HG03521 (cell line): ENCODE measurements around the gene ZNF48.
"Not testable (repeated sequence)": the region's sequence is repeated elsewhere in the genome, so short reads cannot be mapped to it uniquely, and the experiment has no call there.

Source experiments
- ATAC-seq: cut with Tn5 transposase; IDR thresholded peaks from one replicate; pipeline ENCODE4 v1.9.1; 2021; ENCODE audit warnings: mild to moderate bottlenecking, moderate library complexity; ENCODE audit not compliant: unreplicated experiment

ZNF48 gene

DNA sequence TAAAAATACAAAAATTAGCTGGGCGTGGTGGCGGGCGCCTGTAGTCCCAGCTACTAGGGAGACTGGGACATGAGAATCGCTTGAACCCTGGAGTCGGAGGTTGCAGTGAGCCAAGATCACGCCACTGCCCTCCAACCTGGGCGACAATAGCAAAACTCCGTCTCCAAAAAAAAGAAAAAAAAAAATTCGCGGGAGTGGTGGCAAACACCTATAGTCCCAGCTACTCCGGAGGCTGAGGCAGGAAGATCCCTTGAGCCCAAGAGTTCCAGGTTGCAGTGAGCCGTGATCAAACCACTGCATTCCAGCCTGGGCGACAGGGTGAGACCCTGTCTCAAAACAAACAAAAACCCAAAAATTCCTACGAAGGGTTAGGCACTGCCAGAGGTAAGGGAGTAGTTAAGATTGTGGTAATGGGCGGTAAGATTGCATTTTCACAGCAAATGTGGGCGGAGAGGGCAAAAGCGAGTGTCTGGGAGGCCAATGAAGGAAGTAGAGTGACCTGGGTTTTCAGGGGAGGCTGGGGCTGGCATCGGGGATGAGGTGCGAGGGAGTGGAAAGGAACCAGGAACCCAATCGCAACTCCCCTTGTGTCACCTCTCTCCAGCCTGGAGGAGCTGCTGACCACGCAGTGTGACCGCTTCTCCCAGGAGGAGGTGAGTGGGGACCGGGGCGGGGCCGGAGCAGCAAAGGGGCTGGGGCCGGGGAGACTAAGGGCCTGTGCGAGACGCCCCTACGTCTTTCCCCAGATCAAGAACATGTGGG is 18.0 kb upstream of the ZNF48 start:
- no peak for ATAC-seq

DNA sequence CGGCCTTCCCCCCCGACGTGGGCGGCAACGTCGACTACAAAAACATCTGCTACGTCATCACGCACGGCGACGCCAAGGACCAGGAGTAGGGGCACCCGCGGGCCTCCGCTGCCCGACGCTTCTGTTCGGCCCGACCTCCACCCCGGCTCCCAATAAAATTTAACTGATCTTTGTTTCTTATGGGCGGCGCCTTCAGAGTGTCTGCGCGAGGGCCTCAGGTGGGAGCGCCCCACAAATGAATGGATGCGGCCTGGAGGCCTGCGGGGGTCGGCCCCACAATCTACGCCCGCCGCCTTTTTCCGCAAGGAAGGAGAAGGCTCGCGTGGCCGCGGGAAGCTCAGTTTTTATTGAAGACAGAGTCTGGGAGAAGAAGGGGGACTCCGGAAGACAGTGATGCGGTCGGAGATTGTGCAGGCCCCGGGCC is 17.4 kb upstream of the ZNF48 start:
- ATAC-seq: peak; percentile 27

DNA sequence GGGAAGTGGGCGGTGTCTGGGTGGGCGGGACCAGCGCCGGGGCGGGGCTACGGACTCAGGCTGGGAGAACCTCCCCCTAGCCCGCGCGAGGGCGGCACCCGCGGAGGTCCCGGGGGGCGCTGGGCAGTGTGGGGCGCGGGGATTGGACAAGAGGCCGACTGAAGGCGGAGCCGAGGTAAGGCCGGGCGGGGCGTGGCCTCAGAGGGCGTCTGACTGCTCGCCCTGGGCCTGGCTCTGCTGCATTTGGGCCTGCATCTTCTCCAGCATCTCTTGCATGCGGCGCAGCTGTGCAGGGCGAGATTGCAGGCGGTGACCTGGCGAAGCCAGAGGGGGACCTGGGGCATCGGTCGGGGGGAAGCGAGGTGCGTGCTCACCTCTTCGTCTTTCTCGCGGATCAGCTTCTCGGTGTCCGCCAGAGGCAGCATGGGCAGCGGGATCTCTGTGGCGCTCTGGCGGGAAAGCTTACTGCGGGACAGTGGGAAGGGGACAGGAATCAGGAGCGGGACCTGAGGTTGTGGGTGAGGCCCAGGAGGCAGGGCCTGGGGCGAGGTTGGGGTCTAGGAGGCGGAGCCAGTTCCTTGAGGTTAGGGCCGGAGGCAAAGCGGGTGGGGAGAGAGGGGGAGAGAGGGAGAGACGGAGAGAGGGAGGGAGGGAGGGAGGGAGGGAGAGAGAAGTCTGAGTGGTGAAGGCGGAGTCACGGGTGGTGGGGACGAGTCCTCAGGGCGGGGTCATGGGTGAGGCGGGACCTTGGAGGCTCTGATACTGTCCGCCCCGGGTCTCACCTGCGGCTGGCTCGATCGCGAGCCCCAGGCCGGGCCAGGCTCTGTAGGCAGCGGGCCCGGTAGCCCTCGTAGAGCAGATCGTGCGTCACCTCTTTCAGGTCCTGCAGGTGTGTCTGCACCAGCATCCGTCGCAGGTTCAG is 16.7 kb upstream of the ZNF48 start:
- peak; percentile 88 for ATAC-seq

DNA sequence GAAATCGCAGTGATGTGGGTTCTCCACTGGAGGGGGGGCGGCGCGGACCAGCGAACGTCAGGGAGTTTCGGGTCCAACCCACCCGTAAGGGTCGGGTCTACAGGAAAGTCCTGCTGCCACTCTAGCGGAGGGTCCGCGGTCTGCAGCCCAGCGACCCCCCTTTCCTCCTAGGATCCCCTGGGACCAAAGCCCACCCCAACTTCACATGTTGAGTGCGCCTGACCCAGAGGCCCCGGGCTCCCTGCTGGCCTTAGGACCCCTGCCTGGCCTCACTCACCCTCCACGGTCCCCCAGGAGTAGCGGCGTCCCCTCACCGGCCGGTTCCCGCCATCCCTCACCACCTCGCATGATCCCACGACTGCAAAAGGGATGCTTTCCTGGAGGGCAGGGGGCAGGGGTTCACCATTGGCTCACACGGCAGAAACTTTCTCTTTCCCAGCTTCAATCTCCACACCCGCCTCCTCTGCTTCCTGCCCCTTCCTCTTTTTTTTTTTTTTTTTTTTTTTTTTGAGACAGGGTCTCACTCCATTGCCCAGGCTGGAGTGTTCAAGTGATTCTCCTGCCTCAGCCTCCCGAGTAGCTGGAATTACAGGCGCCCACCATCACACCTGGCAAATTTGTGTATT is 15.9 kb upstream of the ZNF48 start:
- no peak for ATAC-seq

DNA sequence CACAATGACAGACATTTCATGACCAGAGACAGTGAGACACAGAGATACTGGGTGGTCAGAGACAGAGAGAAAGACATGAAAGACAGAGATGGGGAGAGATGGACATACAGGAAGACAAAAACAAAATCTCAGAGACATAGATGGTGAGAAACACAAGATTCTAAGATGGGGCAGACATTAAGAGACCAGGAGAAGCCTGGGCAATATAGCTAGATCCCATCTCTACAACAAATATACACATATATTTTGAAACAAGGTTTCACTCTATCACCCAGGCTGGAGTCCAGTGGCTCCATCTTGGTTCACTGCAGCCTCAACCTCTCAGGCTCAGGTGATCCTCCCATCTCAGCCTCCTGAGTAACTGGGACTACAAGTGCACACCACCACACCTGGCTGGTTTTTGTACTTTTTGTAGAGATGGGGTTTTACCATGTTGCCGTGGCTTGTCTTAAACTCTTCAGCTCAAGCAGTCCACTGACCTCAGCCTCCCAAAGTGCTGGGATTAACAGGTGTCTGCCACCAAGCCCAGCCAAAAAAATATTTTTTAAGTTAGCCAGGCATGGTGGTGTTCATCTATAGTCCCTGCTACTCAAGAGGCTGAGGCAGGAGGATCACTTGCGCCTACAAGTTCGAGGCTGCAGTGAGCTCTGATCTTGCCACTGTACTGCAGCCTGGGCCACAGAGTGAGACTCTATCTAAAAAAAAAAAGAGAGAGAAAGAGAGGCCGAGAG is 15.0 kb upstream of the ZNF48 start:
- no peak for ATAC-seq

DNA sequence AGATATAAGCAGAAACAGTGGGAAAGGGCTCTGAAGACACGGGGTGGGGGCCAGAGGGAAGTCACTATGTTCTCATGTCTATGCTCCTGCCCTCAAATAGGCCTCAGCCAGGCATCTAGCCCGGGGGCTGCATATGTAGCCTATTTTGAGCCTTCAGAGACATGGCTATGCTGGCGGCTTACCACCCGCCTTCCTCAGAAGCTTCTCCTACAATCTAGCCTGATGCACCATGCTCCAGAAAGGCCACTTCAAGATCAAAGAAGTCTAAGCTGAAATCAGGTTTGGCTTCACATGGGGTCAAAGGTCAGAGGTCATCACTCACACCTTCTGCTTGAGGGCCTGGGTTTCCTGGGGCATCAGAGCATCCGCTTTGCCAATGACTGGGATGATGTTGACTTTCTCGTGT is 14.4 kb upstream of the ZNF48 start:
- no peak for ATAC-seq

DNA sequence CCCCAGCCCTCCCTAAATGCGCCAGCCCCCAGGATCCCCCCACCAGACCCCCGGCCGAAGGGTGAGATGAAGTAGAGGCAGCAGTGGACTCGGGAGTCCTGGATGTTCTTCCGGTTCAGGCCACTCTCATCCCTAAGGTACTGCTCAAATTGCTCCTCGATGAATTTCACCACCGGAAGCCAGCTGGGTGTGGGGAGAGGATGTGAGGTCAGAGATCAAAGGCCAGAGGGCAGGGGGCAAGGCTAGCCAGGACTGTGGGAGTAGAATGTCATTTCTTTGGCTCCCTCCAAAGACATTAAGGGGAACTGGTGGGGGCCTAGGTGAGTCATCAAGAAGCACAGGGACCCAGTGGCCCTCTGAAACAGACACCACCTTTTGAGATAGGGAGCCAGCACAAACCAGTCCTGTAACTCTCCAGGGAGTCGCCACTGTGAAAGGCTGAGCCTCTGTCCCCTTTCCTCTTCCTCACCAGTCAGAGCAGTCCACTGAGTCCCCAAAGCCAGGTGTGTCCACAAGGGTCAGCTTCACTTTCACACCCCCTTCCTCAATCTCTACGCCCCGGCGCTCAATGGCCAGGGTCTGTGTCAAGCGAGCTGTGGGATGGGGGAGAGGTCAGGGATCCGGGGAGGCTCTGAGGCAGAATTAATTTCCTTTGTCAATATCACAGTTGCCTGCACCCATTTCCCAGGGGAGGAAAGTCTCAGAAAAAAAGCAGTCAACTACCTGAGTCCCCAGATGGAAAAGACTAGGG is 13.8 kb upstream of the ZNF48 start:
- no peak for ATAC-seq

DNA sequence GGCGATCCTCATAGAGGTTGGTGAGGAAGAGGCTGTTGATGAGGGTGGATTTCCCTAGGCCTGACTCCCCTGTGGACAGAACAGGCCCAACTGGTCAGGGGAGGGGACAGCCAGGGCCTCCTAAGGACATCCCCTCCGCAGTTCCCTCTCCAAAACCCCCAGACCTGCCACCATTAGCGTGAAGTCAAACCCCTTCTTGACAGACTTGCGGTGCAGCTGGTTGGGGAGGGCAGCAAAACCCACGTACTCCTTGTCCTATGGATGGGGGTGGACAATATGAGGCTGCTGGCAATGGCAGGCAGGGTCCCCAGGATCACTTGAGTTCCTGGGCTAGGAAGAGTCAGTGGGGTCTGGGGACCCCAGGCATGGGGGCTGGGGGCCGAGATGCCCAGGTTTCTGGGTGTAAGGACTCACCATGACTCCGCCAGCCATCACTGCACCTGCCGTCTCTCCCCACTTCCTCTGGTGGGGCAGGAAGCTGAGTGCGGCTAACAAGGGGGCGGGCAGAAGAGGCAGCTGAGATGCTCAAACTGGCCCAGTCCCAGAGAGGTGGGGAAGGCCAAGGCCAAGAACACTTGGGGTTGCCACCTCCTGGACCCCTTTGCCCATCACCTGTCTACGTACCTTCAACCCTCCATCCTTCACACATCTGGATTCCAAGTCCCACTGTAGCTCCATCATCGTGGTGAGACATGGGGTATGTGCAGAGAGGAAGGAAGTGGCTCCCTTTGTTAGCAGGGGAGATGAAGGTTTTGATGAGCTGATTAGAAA is 12.9 kb upstream of the ZNF48 start, which contains the start of gene SEPTIN1:
Gene SEPTIN1, minus strand, starts transcription at position 451 of the 771 bp plus-strand sequence. Its CDS starts 19 bp downstream, at position 432.
- ATAC-seq: no peak

DNA sequence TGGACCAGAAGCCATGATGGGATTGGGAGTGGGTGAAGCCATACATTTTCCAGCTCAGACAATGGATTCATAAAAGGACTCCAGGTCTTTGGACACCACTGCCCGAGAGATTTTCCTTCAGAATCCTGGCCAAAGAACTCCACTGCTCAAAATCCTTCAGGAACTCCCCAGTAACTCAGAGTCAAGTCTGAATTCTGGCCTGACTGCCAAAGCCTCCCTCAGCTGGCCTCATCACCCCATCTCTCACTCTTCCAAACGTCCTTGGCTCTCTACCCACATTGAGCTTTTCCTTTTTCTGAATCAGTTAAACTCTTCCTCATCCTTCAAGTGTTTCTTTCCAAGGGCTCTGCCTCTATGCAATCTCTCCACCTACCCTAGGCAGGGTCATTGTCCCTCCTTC is 11.7 kb upstream of the ZNF48 start:
- no peak for ATAC-seq

DNA sequence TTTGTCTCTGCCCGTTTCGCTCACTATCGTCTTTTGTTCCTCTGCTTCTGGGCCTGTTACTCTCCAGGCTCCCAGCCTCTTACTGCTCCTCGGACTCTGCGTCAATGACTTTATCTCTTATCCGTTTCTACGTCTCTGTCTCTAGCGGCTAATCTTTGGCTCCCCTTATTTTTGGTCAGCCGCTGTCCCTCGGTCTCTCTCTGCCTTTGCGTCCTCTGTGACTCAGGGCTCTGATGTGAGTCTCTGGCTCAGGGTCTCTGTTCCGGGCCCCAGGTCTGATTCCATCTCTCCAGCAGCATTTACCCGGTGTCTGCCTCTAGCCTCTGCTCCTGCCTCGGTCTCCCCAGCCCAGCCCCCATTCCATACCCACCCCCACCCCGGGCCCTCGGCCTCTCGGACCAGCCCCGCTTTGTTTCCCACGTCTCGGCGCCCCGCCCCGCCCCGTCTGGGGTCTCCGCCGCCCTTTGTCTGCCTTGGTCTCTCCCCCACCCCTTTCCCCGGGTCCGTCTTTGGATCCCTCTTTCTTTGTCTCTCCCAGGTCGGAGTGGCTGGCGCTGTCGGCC is 547 bp upstream of the ZNF48 start:
- ATAC-seq: no peak

DNA sequence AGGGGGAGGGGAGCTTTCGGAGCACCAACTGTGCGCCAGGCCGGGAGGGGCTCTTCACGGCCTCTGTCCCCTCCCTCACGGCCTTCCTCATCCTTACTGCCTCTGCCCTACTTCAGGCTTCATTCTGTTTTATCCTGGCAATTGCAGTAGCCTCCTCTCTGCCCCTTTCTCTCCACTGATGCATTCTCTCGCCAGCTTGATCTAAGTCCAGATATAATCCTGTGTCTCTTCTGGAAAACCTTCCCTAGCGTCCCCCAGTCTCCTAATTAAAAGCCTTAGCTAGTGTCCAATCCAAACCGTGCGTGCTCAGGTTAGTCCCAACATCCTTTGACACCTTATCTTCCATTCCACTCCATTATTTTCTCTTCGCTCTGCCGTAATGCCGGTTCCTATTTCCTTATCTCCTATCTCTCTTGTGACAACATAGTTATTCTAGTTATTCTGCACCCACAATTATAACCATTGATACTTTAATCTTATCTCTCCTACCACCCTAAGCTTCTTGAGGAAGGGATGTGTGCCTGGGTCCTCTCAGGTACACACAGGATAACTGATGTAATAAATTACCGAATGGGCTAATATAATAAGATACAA is 869 bp downstream of the ZNF48 start:
- no peak for ATAC-seq

DNA sequence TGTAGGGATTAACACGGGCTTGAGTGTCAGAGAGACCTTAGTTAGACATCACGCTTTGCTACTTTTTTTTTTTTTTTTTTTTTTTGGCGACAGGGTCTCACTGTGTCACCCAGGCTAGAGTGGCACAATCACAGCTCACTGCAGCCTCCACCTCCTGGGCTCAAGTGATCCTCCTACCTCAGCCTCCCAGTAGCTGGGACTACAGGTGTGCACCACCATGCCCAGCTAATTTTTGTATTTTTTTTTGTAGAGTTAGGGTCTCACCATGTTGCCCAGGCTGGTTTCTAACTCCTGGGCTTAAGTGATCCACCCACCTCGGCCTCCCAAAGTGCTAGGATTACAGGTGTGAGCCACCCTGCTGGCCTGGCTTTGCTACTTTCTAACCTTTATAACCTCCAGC is 1.4 kb downstream of the ZNF48 start:
- not testable (repeated sequence) for ATAC-seq

DNA sequence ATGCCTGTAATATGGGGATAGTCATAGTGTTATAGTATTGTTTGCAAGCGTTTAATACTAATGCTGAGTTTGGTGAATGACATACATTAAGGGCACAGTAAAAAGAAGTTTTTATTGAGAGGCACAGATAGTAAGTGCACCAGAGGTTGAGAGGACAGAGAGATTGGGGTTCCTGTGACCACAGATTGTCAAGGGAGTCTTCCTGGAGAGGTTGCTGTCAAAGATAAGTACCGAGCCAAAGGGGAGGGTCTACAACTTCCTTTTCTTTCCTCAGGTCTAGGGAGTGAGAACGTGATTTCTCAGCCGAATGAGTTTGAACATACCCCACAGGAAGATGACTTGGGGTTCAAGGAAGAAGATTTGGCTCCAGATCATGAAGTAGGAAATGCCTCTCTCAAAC is 1.8 kb downstream of the ZNF48 start:
- ATAC-seq: no peak

DNA sequence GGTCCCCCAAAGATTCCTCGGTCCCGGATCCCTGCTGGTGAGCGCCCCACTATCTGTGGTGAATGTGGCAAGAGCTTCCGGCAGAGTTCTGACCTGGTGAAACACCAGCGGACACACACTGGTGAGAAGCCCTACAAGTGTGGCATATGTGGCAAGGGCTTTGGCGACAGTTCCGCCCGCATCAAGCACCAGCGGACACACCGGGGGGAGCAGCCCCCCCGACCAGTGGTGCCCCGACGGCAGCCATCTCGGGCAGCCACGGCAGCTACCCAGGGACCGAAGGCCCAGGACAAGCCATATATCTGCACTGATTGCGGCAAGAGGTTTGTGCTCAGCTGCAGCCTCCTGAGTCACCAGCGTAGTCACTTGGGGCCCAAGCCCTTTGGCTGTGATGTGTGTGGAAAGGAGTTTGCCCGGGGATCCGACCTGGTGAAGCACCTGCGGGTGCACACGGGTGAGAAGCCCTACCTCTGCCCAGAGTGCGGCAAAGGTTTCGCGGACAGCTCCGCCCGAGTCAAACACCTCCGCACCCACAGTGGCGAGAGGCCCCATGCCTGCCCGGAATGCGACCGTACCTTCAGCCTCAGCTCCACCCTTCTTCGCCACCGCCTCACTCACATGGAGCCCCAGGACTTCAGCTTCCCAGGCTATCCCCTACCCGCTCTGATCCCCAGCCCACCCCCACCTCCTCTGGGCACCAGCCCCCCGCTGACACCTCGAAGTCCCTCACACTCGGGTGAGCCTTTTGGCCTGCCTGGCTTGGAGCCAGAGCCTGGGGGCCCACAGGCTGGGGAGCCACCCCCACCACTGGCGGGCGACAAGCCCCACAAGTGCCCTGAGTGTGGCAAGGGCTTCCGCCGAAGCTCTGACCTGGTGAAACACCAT is 2.8 kb downstream of the ZNF48 start:
- no peak for ATAC-seq

DNA sequence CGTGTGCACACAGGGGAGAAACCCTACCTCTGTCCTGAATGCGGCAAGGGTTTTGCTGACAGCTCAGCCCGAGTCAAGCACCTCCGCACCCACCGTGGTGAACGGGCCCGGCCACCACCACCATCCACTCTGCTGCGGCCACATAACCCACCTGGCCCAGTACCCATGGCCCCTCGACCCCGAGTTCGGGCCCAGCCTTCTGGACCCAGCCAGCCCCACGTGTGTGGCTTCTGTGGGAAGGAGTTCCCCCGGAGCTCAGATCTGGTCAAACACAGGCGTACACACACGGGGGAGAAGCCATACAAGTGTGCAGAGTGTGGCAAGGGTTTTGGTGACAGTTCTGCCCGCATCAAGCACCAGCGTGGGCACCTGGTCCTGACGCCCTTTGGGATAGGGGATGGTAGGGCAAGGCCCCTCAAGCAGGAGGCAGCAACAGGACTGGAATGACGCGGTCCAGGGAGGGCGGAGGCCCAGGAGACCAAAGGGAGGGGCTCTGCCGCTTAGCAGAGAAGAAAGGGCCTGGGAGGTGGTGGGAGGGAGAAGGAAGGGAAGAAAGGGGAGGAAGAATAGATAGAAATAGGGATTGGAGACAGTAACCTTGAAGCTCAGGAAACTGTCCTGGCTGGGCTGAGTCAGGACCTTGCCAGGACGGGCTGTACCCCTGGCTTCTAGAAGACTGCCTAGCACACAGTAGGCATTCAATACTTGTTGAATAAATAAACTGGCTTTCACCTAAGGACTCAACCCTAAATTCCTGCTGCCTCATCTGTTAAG is 3.6 kb downstream of the ZNF48 start:
- ATAC-seq: no peak

DNA sequence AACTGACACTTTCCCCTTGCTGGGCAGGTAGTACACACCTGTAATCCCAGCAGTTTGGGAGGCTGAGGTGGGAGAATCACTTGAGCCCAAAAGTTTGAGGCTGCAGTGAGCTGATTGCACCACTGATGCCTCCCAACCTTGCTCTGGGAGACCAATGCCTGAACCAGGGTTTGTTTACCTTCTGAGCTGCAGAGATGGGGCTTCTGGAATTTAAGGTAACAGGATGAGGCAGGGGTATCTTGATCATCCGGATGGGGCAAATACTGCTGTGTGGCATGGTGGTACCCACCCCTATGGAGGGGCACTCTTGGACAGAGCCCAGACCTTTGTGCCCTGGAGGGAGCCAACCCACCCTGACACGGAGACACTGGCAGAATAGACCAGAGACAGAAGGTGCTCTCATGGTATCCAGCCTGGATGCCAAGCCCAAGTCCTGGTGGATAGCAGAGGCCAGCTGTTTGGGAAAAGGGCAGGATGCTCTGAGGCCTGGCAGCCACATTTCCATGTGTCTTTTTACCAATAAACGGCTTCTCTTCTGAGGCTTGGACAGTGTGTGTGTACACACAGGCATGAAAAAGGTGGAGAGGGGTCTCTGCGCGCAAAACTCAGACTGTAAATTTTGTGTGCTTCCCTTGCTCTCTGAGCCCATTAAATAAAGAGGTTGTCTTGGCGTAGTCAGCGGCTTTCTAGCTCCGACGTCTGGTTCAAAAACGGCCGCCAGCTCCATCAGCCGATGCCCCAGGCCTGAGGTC is 4.4 kb downstream of the ZNF48 start:
- ATAC-seq: no peak
